Measurements from ENCODE around the gene NADK2.

NADK2 gene

GRCh38 chr5:36276864-36277263 lies 35.1 kb upstream of the NADK2 start:
- Histone ChIP-seq H3F3A (ENCODE audit: control insufficient read depth, insufficient read depth) (no peaks in the 10 kb centered on the region), H3K4me1 (ENCODE audit: control insufficient read depth, low read length) (peaks cover 6% of the 10 kb centered on the region), H4K20me1 (ENCODE audit: control insufficient read depth, insufficient read depth, low read depth, low read length) (no peaks in the 10 kb centered on the region), H3K27me3 (ENCODE audit: control insufficient read depth, low read length) (no peaks in the 10 kb centered on the region), H3K9me2 (replicated peaks; ENCODE audit: control insufficient read depth, low read length) (no peaks in the 10 kb centered on the region), H3K27ac (ENCODE audit: low read depth, low read length) (no peak overlapping the region), H3K79me2 (ENCODE audit: control insufficient read depth, low read length) (no peaks in the 10 kb centered on the region), H3K4me2 (ENCODE audit: low read length) (no peak overlapping the region), H3K4me3 (ENCODE audit: low read length) (no peak overlapping the region), H3K9me3 (ENCODE audit: control insufficient read depth, insufficient read depth, low read length) (no peaks in the 10 kb centered on the region), H3K36me3 (ENCODE audit: control insufficient read depth, low read length) (no peaks in the 10 kb centered on the region)
- no peak for TF ChIP-seq EZH2phosphoT487 (IDR thresholded peaks at IDR 0.05; ENCODE audit: borderline replicate concordance, low read length)

DNA sequence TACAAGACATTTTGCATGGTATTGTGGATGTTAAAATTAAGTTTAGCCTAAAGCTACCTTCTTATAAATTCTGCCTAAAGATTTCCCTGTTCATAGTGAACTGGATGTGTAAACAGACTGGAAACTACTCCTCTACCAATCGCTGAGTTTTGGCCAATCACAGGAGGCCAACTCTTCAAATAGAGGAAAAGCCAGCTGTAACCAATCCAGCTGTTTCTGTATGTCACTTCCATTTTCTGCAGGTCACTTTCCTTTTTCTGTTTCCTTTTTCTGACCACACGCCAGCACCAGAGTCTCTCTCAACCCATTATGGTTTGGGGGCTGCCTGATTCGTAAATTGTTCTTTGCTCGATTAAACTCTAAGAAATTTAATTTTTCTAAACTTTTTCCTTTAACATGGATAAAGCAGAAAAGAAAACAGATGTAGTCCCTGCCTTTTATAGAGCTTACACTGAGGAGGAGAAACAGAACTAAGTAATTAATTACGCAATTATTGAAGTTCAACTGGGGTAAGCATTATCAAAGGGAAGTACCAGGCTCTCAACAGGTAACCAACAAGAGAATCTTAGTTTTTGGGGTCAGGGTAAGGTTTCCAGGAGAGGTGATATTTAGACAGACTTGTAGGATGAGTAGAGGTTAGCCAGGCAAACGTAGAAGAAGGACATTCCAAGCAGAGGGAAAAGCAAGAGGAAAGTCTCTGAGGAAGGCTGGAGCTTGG lies 32.2 kb upstream of the NADK2 start:
- Histone ChIP-seq H3K9me3 (ENCODE audit: control insufficient read depth, insufficient read depth, low read length) (no peaks in the 10 kb centered on the region), H3K79me2 (ENCODE audit: control insufficient read depth, low read length) (no peaks in the 10 kb centered on the region), H3F3A (ENCODE audit: control insufficient read depth, insufficient read depth) (no peaks in the 10 kb centered on the region), H3K4me3 (ENCODE audit: low read length) (no peak overlapping the region), H3K9me2 (replicated peaks; ENCODE audit: control insufficient read depth, low read length) (no peaks in the 10 kb centered on the region), H3K4me1 (ENCODE audit: control insufficient read depth, low read length) (peaks cover 6% of the 10 kb centered on the region), H4K20me1 (ENCODE audit: control insufficient read depth, insufficient read depth, low read depth, low read length) (no peaks in the 10 kb centered on the region), H3K27me3 (ENCODE audit: control insufficient read depth, low read length) (no peaks in the 10 kb centered on the region), H3K27ac (ENCODE audit: low read depth, low read length) (no peak overlapping the region), H3K4me2 (ENCODE audit: low read length) (no peak overlapping the region), H3K36me3 (ENCODE audit: control insufficient read depth, low read length) (no peaks in the 10 kb centered on the region)
- TF ChIP-seq CTCF (IDR thresholded peaks at IDR 0.05; ENCODE audit: low read depth, low read length, poor library complexity, severe bottlenecking) (no peak), EZH2phosphoT487 (IDR thresholded peaks at IDR 0.05; ENCODE audit: borderline replicate concordance, low read length) (no peak)

GRCh38 chr5:36272136-36272690 lies 30.5 kb upstream of the NADK2 start:
- no peaks in the 10 kb centered on the region for H3K9me3 ChIP-seq (ENCODE audit: control insufficient read depth, insufficient read depth, low read length)
- no peak overlapping the region for H3K27ac ChIP-seq (ENCODE audit: low read depth, low read length)
- TF ChIP-seq CTCF (IDR thresholded peaks at IDR 0.05; ENCODE audit: low read depth, low read length, poor library complexity, severe bottlenecking) (no peak), EZH2phosphoT487 (IDR thresholded peaks at IDR 0.05; ENCODE audit: borderline replicate concordance, low read length) (no peak)
- H4K20me1 ChIP-seq (ENCODE audit: control insufficient read depth, insufficient read depth, low read depth, low read length): no peaks in the 10 kb centered on the region
- no peaks in the 10 kb centered on the region; the same call in 1 of the 2 replicates for H3K4me1 ChIP-seq (ENCODE audit: control insufficient read depth, low read length)
- no peaks in the 10 kb centered on the region for H3K36me3 ChIP-seq (ENCODE audit: control insufficient read depth, low read length)
- H3K4me2 ChIP-seq (ENCODE audit: low read length): no peak overlapping the region
- no peaks in the 10 kb centered on the region for H3F3A ChIP-seq (ENCODE audit: control insufficient read depth, insufficient read depth)
- no peaks in the 10 kb centered on the region for H3K9me2 ChIP-seq (replicated peaks; ENCODE audit: control insufficient read depth, low read length)
- no peaks in the 10 kb centered on the region for H3K27me3 ChIP-seq (ENCODE audit: control insufficient read depth, low read length)
- H3K4me3 ChIP-seq (ENCODE audit: low read length): no peak overlapping the region
- H3K79me2 ChIP-seq (ENCODE audit: control insufficient read depth, low read length): no peaks in the 10 kb centered on the region

GRCh38 chr5:36270876-36271575 lies 29.3 kb upstream of the NADK2 start:
- H3K4me3 ChIP-seq (ENCODE audit: low read length): no peak overlapping the region
- H3K27me3 ChIP-seq (ENCODE audit: control insufficient read depth, low read length): no peaks in the 10 kb centered on the region
- H3K9me2 ChIP-seq (replicated peaks; ENCODE audit: control insufficient read depth, low read length): no peaks in the 10 kb centered on the region
- TF ChIP-seq EZH2phosphoT487 (IDR thresholded peaks at IDR 0.05; ENCODE audit: borderline replicate concordance, low read length) (no peak), CTCF (IDR thresholded peaks at IDR 0.05; ENCODE audit: low read depth, low read length, poor library complexity, severe bottlenecking) (no peak)
- H3K79me2 ChIP-seq (ENCODE audit: control insufficient read depth, low read length): no peaks in the 10 kb centered on the region
- no peak overlapping the region for H3K4me2 ChIP-seq (ENCODE audit: low read length)
- H3K9me3 ChIP-seq (ENCODE audit: control insufficient read depth, insufficient read depth, low read length): no peaks in the 10 kb centered on the region
- no peaks in the 10 kb centered on the region for H3K36me3 ChIP-seq (ENCODE audit: control insufficient read depth, low read length)
- no peaks in the 10 kb centered on the region for H3F3A ChIP-seq (ENCODE audit: control insufficient read depth, insufficient read depth)
- H3K4me1 ChIP-seq (ENCODE audit: control insufficient read depth, low read length): no peaks in the 10 kb centered on the region; the same call in 1 of the 2 replicates
- no peak overlapping the region for H3K27ac ChIP-seq (ENCODE audit: low read depth, low read length)
- H4K20me1 ChIP-seq (ENCODE audit: control insufficient read depth, insufficient read depth, low read depth, low read length): no peaks in the 10 kb centered on the region
